NCI-H774 (cell line): ENCODE data around the gene UBL5.
"Not testable (repeated sequence)": the region's sequence is repeated elsewhere in the genome, so short reads cannot be mapped to it uniquely, and the experiment has no call there.

Source experiments
- DNase-seq: peaks from one replicate; lab custom pipeline; 2025; lab: John Stamatoyannopoulos, UW

UBL5 gene

GRCh38 chr19:9827289-9828238 is at the start of gene UBL5:
Gene UBL5 (plus strand): TSS chr19:9827918. CDS start chr19:9828338, 420 bp downstream.
- DNase-seq = peak; percentile 84

GRCh38 chr19:9782338-9782737 is 45.4 kb upstream of the UBL5 start:
- no peak for DNase-seq

GRCh38 chr19:9784163-9784496 is 43.6 kb upstream of the UBL5 start:
- DNase-seq = not testable (repeated sequence)

- DNase-seq = peak; percentile 99
Observed at GRCh38 chr19:9785367-9786331, 42.1 kb upstream of the UBL5 start.

- no peak for DNase-seq
Observed at GRCh38 chr19:9786342-9786741, 41.4 kb upstream of the UBL5 start.

GRCh38 chr19:9786819-9787218 is 40.9 kb upstream of the UBL5 start:
- no peak for DNase-seq

- not testable (repeated sequence) for DNase-seq
Observed at GRCh38 chr19:9788604-9789003, 39.1 kb upstream of the UBL5 start.

- DNase-seq = no peak
Observed at GRCh38 chr19:9789066-9789465, 38.7 kb upstream of the UBL5 start.

GRCh38 chr19:9789579-9789978 is 38.1 kb upstream of the UBL5 start:
- DNase-seq = not testable (repeated sequence)

- DNase-seq = not testable (repeated sequence)
Observed at GRCh38 chr19:9791073-9791367, 36.7 kb upstream of the UBL5 start.

GRCh38 chr19:9791552-9792205 is 36.0 kb upstream of the UBL5 start:
- peak; percentile 98 for DNase-seq

GRCh38 chr19:9792206-9793070 is 35.3 kb upstream of the UBL5 start:
- DNase-seq = peak; percentile 91

- peak; percentile 62 for DNase-seq
Observed at GRCh38 chr19:9793071-9793591, 34.6 kb upstream of the UBL5 start.

GRCh38 chr19:9796113-9796773 is 31.5 kb upstream of the UBL5 start:
- DNase-seq = peak; percentile 79

- no peak for DNase-seq
Observed at GRCh38 chr19:9797871-9798270, 29.8 kb upstream of the UBL5 start.

GRCh38 chr19:9799162-9799561 is 28.6 kb upstream of the UBL5 start:
- DNase-seq = no peak

GRCh38 chr19:9801976-9802375 is 25.7 kb upstream of the UBL5 start:
- DNase-seq = no peak

- DNase-seq = no peak
Observed at GRCh38 chr19:9806803-9807202, 20.9 kb upstream of the UBL5 start.

- no peak for DNase-seq
Observed at GRCh38 chr19:9808855-9809824, 18.6 kb upstream of the UBL5 start.
